H9 (cell line): Measurements from ENCODE around the gene LAMB1. TPM values are rescaled to one million over a fixed set of nuclear protein-coding genes. Genes with fewer than 3 reads are reported as not detected.

Experiments
- DNase-seq: peaks from one replicate; pipeline ENCODE4 v3.0.0-alpha.2; 2017
- H2AFZ ChIP-seq: one replicate; pipeline ENCODE4 v1.6.1; 2013; ENCODE audit warnings: mild to moderate bottlenecking, low read length, control low read depth, moderate library complexity
- H2AK5ac ChIP-seq: 2 replicates; pipeline ENCODE4 v1.6.1; 2013; ENCODE audit warnings: low read length, control low read depth, mixed read lengths; ENCODE audit not compliant: insufficient read length
- H2BK120ac ChIP-seq: one replicate; pipeline ENCODE4 v1.6.1; 2013; ENCODE audit warnings: low read depth, mild to moderate bottlenecking, low read length, control low read depth, inconsistent platforms; ENCODE audit not compliant: poor library complexity, severe bottlenecking
- H2BK12ac ChIP-seq: 2 replicates; pipeline ENCODE4 v1.6.1; 2013; ENCODE audit warnings: low read length, control low read depth, mixed read lengths, low read depth; ENCODE audit not compliant: insufficient read length
- H2BK15ac ChIP-seq: 2 replicates; pipeline ENCODE4 v1.6.1; 2013; ENCODE audit warnings: low read depth, low read length, control low read depth
- H2BK20ac ChIP-seq: one replicate; pipeline ENCODE4 v1.6.1; 2013; ENCODE audit warnings: low read depth, mild to moderate bottlenecking, low read length, control low read depth, inconsistent platforms; ENCODE audit not compliant: poor library complexity, severe bottlenecking
- H2BK5ac ChIP-seq: 2 replicates; pipeline ENCODE4 v1.6.1; 2013; ENCODE audit warnings: low read length, control low read depth, mixed read lengths; ENCODE audit not compliant: insufficient read length
- H3K14ac ChIP-seq: 2 replicates; pipeline ENCODE4 v1.6.1; 2013; ENCODE audit warnings: low read length, control low read depth; ENCODE audit not compliant: insufficient read depth
- H3K18ac ChIP-seq: 2 replicates; pipeline ENCODE4 v1.6.1; 2013; ENCODE audit warnings: low read depth, mild to moderate bottlenecking, mixed read lengths, low read length, control low read depth; ENCODE audit not compliant: insufficient read length
- H3K23ac ChIP-seq: 2 replicates; pipeline ENCODE4 v1.6.1; 2013; ENCODE audit warnings: low read length, control low read depth, mixed read lengths, low read depth; ENCODE audit not compliant: insufficient read length
- H3K23me2 ChIP-seq: 2 replicates; pipeline ENCODE4 v1.6.1; 2013; ENCODE audit warnings: low read depth, mild to moderate bottlenecking, mixed read lengths, low read length, control low read depth; ENCODE audit not compliant: insufficient read length, poor library complexity, severe bottlenecking
- H3K27ac ChIP-seq: 2 replicates; pipeline ENCODE4 v1.5.1; 2013; ENCODE audit warnings: low read length, control low read depth, mixed read lengths, low read depth; ENCODE audit not compliant: insufficient read length
- H3K27me3 ChIP-seq: 2 replicates; pipeline ENCODE4 v1.6.1; 2013; ENCODE audit warnings: low read length, control low read depth, inconsistent platforms; ENCODE audit not compliant: insufficient read depth
- H3K4ac ChIP-seq: 2 replicates; pipeline ENCODE4 v1.6.1; 2013; ENCODE audit warnings: low read depth, mild to moderate bottlenecking, control low read depth, inconsistent platforms, low read length, moderate library complexity
- H3K4me1 ChIP-seq: 2 replicates; pipeline ENCODE4 v1.6.1; 2013; ENCODE audit warnings: low read length, control low read depth, inconsistent platforms; ENCODE audit not compliant: insufficient read depth
- H3K4me2 ChIP-seq: 2 replicates; pipeline ENCODE4 v1.6.1; 2013; ENCODE audit warnings: low read length, control low read depth, mixed read lengths; ENCODE audit not compliant: insufficient read length, insufficient read depth
- H3K56ac ChIP-seq: 2 replicates; pipeline ENCODE4 v1.6.1; 2013; ENCODE audit warnings: low read depth, mild to moderate bottlenecking, mixed read lengths, low read length, control low read depth; ENCODE audit not compliant: insufficient read length
- H3K79me1 ChIP-seq: 2 replicates; pipeline ENCODE4 v1.6.1; 2013; ENCODE audit warnings: low read depth, mild to moderate bottlenecking, moderate library complexity, low read length, control low read depth, inconsistent platforms; ENCODE audit not compliant: insufficient read depth, poor library complexity, severe bottlenecking
- H3K79me2 ChIP-seq: 2 replicates; pipeline ENCODE4 v1.6.1; 2013; ENCODE audit warnings: low read length, control low read depth, inconsistent platforms; ENCODE audit not compliant: insufficient read depth
- H3K9ac ChIP-seq: 2 replicates; pipeline ENCODE4 v1.6.1; 2013; ENCODE audit warnings: low read length, control low read depth, mixed read lengths; ENCODE audit not compliant: insufficient read length; ENCODE audit errors: extremely low read depth
- H3K9me3 ChIP-seq: one replicate; pipeline ENCODE4 v1.6.1; 2013; ENCODE audit warnings: low read depth, low read length, inconsistent platforms; ENCODE audit not compliant: control insufficient read depth
- H3T11ph ChIP-seq: one replicate; pipeline ENCODE4 v1.6.1; 2013; ENCODE audit warnings: mild to moderate bottlenecking, low read length, control low read depth, inconsistent platforms
- H4K20me1 ChIP-seq: one replicate; pipeline ENCODE4 v1.6.1; 2013; ENCODE audit not compliant: control insufficient read depth, insufficient read length, insufficient read depth
- H4K5ac ChIP-seq: 2 replicates; pipeline ENCODE4 v1.6.1; 2013; ENCODE audit warnings: low read depth, mild to moderate bottlenecking, mixed read lengths, low read length, control low read depth; ENCODE audit not compliant: insufficient read length
- H4K8ac ChIP-seq: replicated peaks from 2 replicates; pipeline ENCODE4 v1.6.1; 2013; ENCODE audit warnings: low read length, control low read depth, mixed read lengths, low read depth; ENCODE audit not compliant: insufficient read length
- H4K91ac ChIP-seq: 2 replicates; pipeline ENCODE4 v1.6.1; 2013; ENCODE audit warnings: low read depth, mild to moderate bottlenecking, moderate library complexity, mixed read lengths, low read length, control low read depth; ENCODE audit not compliant: insufficient read length
- H3K27ac Mint-ChIP-seq, 3 experiments: 2 replicates in 2 of 3; 3 replicates in 1 of 3; pipeline ENCODE4 v1.8.0; 2020 to 2021; ENCODE audit warnings: mixed read lengths in 3 of 3, mild to moderate bottlenecking in 1 of 3, moderate library complexity in 1 of 3
- H3K27me3 Mint-ChIP-seq: 2 replicates; pipeline ENCODE4 v1.8.0; 2021; ENCODE audit warnings: low read depth, mild to moderate bottlenecking, moderate library complexity, mixed read lengths
- H3K36me3 Mint-ChIP-seq, 3 experiments: 2 replicates in 2 of 3; 3 replicates in 1 of 3; pipeline ENCODE4 v1.8.0; 2020 to 2021; ENCODE audit warnings: low read depth in 3 of 3, mixed read lengths in 3 of 3; ENCODE audit not compliant: insufficient read depth in 1 of 3
- H3K4me1 Mint-ChIP-seq, 2 experiments: 2 replicates each; pipeline ENCODE4 v1.8.0; 2020; ENCODE audit warnings: mixed read lengths in 2 of 2
- H3K4me3 Mint-ChIP-seq, 2 experiments: 2 replicates in 1 of 2; 3 replicates in 1 of 2; pipeline ENCODE4 v1.8.0; 2020 to 2021; ENCODE audit warnings: mild to moderate bottlenecking in 2 of 2, mixed read lengths in 2 of 2, moderate library complexity in 1 of 2
- H3K9me3 Mint-ChIP-seq, 2 experiments: 2 replicates in 1 of 2; 3 replicates in 1 of 2; pipeline ENCODE4 v1.8.0; 2020; ENCODE audit warnings: mild to moderate bottlenecking in 2 of 2, mixed read lengths in 2 of 2, moderate library complexity in 1 of 2
- CTCF ChIP-seq: fragments of 200-600 bp; sonication (generic); conservative IDR thresholded peaks from 3 replicates; pipeline ENCODE4 v1.8.0; 2021; ENCODE audit warnings: antibody characterized with exemption, mild to moderate bottlenecking
- WGBS: extraction: QIAGEN DNeasy Blood & Tissue Kit; methylation state at CpG from one replicate; pipeline ENCODE4 v1.1.7; 2013; ENCODE audit warnings: missing lambda C conversion rate, low lambda C conversion rate, mixed read lengths; ENCODE audit not compliant: insufficient read length; ENCODE audit errors: extremely low coverage; 5-methylcytosine and 5-hydroxymethylcytosine counted together
- total RNA-seq: library from RNA; stranded (reverse); gene quantifications from 2 replicates; pipeline ENCODE4 v1.2.1, GENCODE V29; 2021

Gene LAMB1
- total RNA-seq, 1 experiment from 2014 or later: 75.8 TPM

- Histone ChIP-seq H3K23me2 (no peaks in the 10 kb centered on the region), H3K14ac (no peak overlapping the region), H3K9me3 (no peaks in the 10 kb centered on the region), H3K4me2 (no peak overlapping the region), H3K27ac (no peak overlapping the region), H2BK15ac (no peak overlapping the region), H4K91ac (no peak overlapping the region), H2AFZ (no peak overlapping the region), H2BK20ac (no peak overlapping the region), H3K4me1 (no peaks in the 10 kb centered on the region), H4K5ac (no peak overlapping the region), H2BK120ac (no peak overlapping the region), H3K23ac (no peak overlapping the region), H3K4ac (no peak overlapping the region), H4K8ac (no peak overlapping the region), H3K79me1 (no peaks in the 10 kb centered on the region), H2AK5ac (no peak overlapping the region), H4K20me1 (no peaks in the 10 kb centered on the region), H2BK12ac (no peak overlapping the region), H3K9ac (no peak overlapping the region), H2BK5ac (no peak overlapping the region), H3K27me3 (no peaks in the 10 kb centered on the region), H3K18ac (no peak overlapping the region), H3T11ph (no peak overlapping the region), H3K56ac (no peak overlapping the region), H3K79me2 (no peaks in the 10 kb centered on the region)
- H3K36me3 Mint-ChIP-seq: no peaks in the 10 kb centered on the region
- no peaks in the 10 kb centered on the region for H3K4me1 Mint-ChIP-seq
- no peaks in the 10 kb centered on the region; a peak in 1 of 5 replicates for H3K9me3 Mint-ChIP-seq
- WGBS: no CpG with 5 or more reads among the region's 3 CpGs
- H3K27me3 Mint-ChIP-seq: no peaks in the 10 kb centered on the region
- no peak for DNase-seq
- no peak overlapping the region for H3K4me3 Mint-ChIP-seq
- TF ChIP-seq CTCF: no peak
- H3K27ac Mint-ChIP-seq: no peak overlapping the region
Measured at GRCh38 chr7:108049962-108050361, 47.0 kb upstream of the LAMB1 start.
